Mammary epithelial cell (primary cell): ENCODE measurements around the gene TFCP2.

ENCODE experiments used
- EZH2 ChIP-seq: IDR thresholded peaks from 2 replicates; pipeline ENCODE4 v1.6.1; 2012; ENCODE audit warnings: low read length, inconsistent platforms, borderline replicate concordance
- TF ChIP-seq, protein P1 (sequence below), 2 donors: IDR thresholded peaks in 1 of 2; conservative IDR thresholded peaks in 1 of 2; 2 replicates each; pipeline ENCODE4 v1.5.1; 2011 to 2012; ENCODE audit warnings: inconsistent platforms in 2 of 2, low read length in 2 of 2, mild to moderate bottlenecking in 2 of 2, control low read depth in 1 of 2, low read depth in 1 of 2; ENCODE audit not compliant: insufficient read depth in 1 of 2; ENCODE audit errors: extremely low read depth in 1 of 2

DNA sequence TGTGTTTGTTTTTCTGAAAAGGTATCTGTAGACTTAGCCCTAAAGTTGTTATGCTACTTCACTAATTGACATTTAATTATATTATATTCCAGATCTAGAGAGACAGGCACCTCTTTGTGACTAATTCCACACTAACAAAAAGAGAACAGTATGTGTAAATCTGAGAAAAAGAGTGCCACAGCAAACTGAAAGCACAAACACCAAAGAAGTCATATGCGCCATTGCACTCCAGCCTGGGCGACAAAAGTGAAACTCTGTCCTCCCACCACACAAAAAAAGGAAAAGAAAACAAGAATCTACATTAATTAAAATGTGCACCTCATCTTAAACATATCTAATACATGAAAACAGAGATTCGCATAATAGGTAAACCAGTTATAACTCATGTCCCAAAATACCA is 85.1 kb downstream of the TFCP2 start:
- TF ChIP-seq, protein P1, sequence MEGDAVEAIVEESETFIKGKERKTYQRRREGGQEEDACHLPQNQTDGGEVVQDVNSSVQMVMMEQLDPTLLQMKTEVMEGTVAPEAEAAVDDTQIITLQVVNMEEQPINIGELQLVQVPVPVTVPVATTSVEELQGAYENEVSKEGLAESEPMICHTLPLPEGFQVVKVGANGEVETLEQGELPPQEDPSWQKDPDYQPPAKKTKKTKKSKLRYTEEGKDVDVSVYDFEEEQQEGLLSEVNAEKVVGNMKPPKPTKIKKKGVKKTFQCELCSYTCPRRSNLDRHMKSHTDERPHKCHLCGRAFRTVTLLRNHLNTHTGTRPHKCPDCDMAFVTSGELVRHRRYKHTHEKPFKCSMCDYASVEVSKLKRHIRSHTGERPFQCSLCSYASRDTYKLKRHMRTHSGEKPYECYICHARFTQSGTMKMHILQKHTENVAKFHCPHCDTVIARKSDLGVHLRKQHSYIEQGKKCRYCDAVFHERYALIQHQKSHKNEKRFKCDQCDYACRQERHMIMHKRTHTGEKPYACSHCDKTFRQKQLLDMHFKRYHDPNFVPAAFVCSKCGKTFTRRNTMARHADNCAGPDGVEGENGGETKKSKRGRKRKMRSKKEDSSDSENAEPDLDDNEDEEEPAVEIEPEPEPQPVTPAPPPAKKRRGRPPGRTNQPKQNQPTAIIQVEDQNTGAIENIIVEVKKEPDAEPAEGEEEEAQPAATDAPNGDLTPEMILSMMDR (conservative IDR thresholded peaks at IDR 0.05 in 1 of 2, IDR thresholded peaks at IDR 0.05 in 1 of 2; ENCODE audit: extremely low read depth in 1 of 2, insufficient read depth in 1 of 2, low read depth in 1 of 2, low read length in 2 of 2) = no peak
- TF ChIP-seq EZH2 = no peak
